Right renal cortex interstitium (tissue), 3 donors: ENCODE data around the gene USH2A. TPM values are rescaled to one million over a fixed set of nuclear protein-coding genes. Genes with fewer than 3 reads are reported as not detected.
"Not testable (repeated sequence)": the region's sequence is repeated elsewhere in the genome, so short reads cannot be mapped to it uniquely, and the experiment has no call there.

Experiments used
- DNase-seq, 3 donors: peaks; one replicate each; pipeline ENCODE4 v3.0.0-alpha.2; 2013; ENCODE audit warnings: low read depth in 3 of 3, low spot score in 2 of 3
- polyA plus RNA-seq, 3 donors: library from polyadenylated mRNA; unstranded; fragments of 120-200 nt; gene quantifications; one replicate each; pipeline ENCODE4 v1.2.1, GENCODE V29; 2013; ENCODE audit not compliant: insufficient read length in 3 of 3

Gene USH2A
- polyA plus RNA-seq, 3 donors, result 0.22 to 0.53 (median 0.33) TPM

GRCh38 chr1:216207154-216207553 is 216.1 kb downstream of the USH2A start:
- DNase-seq, result no peak

DNA sequence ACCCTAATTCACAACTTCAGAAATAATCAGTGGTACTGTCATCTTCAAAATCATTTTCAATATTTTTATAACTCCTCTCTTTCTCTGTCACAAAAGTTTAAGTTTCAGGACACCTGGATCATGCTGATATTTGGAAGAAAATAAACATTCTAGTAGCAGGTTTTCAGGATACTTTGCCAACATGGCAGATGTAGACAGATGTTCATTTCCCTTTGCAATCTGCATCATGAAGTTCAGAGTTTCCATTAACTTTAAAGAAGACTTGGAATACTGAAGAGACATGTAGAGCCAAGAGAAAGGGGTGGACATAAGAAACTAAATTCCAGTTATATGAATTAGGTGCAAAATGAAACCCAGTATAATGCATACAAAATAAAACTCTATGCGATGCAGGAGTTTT is 218.1 kb downstream of the USH2A start:
- no peak for DNase-seq

DNA sequence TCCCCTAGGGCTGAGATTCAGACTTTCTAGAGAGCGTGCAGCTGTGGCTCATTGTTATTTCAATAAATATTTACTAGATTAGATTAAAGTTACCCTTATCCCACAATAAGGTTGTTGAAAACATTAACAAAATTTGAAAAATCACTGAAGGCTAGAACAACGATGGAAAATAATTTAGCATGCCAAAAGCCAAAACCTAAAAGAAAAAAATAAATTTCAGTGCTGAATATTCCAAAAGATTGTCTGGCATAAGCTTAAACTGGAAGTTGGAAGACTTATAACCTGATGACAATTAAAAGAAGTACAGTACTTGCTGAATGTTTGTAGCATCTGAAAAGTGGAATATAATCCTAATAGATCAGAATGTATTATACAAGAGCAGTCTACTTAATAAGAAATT is 221.3 kb downstream of the USH2A start:
- no peak for DNase-seq

GRCh38 chr1:216200941-216201340 is 222.3 kb downstream of the USH2A start:
- no peak for DNase-seq

DNA sequence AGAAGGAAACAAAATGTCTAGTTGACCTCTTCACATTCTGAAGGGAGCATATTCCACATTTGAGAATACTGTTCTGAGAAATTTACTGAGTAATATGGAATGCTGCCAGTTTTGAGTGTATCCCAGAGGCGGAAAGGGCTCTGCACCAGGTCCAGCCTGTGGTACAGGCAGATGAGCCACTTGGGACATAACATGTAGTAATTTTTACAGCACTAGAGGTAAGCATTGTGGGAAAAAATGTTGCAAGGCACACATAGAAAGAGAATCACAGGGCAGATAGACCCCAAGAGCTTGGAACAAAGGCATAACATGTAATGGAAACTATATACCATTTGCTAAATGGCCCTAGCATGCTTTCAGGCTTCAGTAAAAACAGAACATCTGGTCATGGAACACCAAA is 228.5 kb downstream of the USH2A start:
- DNase-seq, result no peak

DNA sequence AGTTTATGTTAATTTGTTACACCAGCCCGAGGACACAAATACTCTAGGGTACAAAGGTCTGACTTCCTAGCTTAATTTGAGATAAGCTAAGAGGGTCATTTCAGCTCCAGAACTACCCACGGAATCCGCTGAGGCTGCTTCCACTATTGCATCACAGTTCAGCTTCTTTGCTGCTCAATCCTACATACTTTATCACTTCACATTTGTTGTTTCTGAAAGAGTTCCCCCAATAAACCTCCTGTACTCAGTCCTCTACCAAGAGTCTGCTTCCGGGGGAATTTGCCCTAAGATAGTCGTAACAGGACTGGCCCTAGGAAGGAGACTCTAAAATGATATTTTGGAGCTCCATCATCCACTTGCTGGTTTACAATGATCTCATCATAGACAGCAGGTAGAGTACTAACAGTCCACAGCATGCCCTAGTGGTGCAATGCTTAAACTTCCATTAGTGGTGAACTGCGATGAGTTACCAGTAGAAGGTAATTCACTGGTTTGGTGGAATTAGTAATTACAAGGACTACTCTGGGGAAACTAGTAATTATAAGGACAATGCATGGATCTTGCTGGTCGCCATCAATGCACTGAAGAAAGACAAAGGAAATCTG is 229.3 kb downstream of the USH2A start:
- DNase-seq, result no peak

DNA sequence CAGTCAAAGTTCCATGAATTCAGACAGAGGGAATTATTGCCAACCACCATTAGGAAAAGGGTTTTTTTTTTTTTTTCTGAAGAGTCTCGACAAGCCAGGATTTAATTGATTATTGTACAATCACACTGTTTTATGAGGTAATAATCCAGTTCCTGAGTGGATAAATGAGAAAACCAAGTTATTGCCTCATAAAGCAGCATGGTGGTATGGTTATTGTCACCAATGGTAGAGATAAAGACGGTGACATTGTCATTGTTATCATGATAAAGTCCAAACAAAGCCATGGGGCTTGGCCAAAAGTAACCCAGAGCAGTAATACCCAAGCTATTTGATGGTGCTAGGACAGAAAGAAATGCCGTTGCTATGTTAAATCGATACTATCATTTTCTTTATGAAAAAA is 232.8 kb downstream of the USH2A start:
- DNase-seq, result no peak

GRCh38 chr1:216186816-216187215 is 236.4 kb downstream of the USH2A start:
- DNase-seq, result no peak

- no peak for DNase-seq
Measured at GRCh38 chr1:216186141-216186540, 237.1 kb downstream of the USH2A start.

GRCh38 chr1:216184126-216184680 is 239.0 kb downstream of the USH2A start:
- DNase-seq, result no peak

- peak in 2 of 3 donors; percentile 9 to 27 for DNase-seq
Measured at GRCh38 chr1:216183454-216183853, 239.8 kb downstream of the USH2A start.

- DNase-seq, result no peak
Measured at GRCh38 chr1:216183007-216183406, 240.2 kb downstream of the USH2A start.

GRCh38 chr1:216181590-216181989 is 241.7 kb downstream of the USH2A start:
- no peak for DNase-seq

GRCh38 chr1:216178281-216178680 is 245.0 kb downstream of the USH2A start:
- no peak for DNase-seq

DNA sequence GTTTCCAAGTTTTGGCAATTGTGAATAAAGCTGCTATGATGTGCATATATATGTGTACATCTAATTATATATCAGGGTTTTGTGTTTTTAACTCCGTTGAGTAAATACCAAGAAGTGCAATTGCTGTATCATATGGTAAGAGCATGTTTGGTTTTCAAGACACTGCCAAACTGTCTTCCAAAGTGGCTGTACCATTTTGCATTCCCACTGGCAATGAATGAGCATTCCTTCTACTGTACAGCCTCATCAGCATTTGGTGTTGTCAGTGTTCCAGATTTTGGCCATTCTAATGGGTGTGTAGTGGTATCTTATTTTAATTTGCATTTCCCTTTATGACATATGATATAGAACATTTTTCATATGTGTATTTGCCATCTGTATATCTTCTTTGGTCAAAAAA is 246.3 kb downstream of the USH2A start:
- DNase-seq, result no peak

GRCh38 chr1:216175714-216176113 is 247.5 kb downstream of the USH2A start:
- no peak for DNase-seq

DNA sequence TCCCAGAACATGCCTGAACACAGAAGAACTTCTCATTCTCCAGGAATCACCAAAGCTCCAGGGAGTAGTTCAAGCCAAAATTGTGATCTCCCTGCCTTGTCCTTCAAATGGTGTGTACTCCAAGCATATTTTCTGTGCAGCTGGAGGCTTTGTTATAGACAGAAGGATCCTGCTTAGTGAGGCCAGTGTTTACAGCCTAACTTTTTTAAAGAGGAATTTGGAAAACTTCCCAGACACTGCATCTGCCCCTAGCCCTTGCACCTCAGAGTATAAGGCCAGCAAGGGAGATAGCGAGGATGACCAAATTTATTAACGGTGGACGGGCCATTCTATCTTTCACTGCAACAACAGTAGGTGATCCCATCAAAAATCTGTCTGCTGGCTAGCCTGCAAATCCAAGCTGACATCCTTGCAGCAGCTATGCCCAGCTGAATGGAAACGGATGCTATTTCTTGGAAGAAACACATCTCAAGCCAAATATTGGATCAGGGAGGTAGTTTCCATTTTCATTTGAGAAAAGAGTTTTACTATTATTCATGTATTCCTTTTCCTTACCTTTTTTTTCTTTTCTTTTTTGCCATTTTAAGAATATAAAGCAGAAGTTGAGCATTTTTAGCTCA is 249.8 kb downstream of the USH2A start:
- DNase-seq, result no peak

GRCh38 chr1:216169351-216169750 is 253.9 kb downstream of the USH2A start:
- DNase-seq, result no peak

- no peak for DNase-seq
Measured at GRCh38 chr1:216168546-216168945, 254.7 kb downstream of the USH2A start.

DNA sequence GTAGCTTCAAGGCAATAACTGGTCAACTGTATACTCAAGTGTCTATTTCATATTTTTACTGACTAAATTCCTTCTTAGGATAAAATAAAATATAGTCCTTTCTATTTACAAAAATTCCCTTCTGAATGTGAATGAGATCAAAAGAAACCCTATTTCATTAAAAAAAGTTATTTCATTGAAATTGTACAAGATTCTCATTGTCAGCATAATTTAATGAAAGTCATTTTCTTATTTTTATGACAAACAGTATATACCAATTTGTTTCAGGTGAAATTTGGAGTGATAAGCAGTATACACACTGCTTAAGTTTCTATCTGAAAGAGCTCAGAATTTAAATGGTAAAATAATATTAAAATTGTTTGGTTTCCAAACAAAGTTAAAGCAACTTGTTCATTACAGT is 269.2 kb downstream of the USH2A start:
- DNase-seq, result no peak

GRCh38 chr1:216153130-216153529 is 270.1 kb downstream of the USH2A start:
- no peak for DNase-seq

DNA sequence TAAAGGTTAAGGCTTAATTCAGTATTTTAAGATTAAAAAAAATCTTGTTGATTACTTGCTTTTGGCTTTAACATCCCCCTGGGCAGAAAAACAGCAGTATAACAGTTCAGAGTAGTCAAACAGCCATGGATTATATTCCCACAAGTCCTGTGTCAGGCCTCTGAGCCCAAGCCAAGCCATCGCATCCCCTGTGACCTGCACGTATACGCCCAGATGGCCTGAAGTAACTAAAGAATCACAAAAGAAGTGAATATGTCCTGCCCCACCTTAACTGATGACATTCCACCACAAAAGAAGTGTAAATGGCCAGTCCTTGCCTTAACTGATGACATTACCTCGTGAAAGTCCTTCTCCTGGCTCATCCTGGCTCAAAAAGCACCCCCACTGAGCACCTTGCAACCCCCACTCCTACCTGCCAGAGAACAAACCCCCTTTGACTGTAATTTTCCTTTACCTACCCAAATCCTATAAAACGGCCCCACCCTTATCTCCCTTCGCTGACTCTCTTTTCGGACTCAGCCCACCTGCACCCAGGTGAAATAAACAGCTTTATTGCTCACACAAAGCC is 277.7 kb downstream of the USH2A start:
- DNase-seq, result not testable (repeated sequence)
